NCI-H146 (cell line): Measurements from ENCODE around the gene ARID5A.
A peak's percentile ranks its signal among the peaks of the same experiment; 100 is the strongest.
"Not testable (repeated sequence)": the region's sequence is repeated elsewhere in the genome, so short reads cannot be mapped to it uniquely, and the experiment has no call there.

Experiments
- DNase-seq: peaks from one replicate; lab custom pipeline; 2025; lab: John Stamatoyannopoulos, UW

ARID5A gene, protein sequence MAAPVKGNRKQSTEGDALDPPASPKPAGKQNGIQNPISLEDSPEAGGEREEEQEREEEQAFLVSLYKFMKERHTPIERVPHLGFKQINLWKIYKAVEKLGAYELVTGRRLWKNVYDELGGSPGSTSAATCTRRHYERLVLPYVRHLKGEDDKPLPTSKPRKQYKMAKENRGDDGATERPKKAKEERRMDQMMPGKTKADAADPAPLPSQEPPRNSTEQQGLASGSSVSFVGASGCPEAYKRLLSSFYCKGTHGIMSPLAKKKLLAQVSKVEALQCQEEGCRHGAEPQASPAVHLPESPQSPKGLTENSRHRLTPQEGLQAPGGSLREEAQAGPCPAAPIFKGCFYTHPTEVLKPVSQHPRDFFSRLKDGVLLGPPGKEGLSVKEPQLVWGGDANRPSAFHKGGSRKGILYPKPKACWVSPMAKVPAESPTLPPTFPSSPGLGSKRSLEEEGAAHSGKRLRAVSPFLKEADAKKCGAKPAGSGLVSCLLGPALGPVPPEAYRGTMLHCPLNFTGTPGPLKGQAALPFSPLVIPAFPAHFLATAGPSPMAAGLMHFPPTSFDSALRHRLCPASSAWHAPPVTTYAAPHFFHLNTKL

DNA sequence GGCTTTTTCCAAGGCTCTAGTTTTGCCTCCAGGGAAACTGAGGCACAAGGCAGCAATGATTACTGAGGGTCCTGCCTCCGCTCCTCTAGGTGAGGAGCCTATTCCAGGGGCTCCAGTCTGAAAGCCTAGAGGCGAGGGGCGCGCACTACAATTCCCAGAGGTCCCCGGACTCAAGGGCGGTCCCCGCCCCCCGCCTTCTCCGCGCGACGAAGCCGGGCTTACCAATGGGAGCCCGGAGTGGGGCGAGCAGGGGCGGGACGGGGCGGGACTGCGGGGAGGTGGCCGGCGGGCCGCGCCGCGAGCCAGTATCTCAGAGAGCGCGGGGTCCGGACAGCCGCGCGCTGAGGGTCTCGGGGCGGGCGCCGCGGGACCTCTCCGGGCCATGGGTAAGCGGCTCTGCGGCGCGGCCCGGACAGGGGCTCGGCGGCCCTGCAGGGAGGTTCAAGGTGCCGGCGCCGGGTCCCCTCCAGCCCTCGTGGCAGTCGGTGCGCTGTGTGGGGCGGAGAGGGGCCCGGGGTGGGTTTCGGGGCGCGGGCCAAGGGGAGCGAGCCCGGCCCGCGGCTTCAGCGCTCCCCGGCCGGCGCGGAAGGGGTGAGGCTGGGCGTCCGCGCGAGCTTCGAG, at the start of gene ARID5A:
TSS of gene ARID5A (plus strand) at position 308 of the 621 bp plus-strand sequence. CDS start at position 383, 75 bp downstream.
- DNase-seq = peak; percentile 87

DNA sequence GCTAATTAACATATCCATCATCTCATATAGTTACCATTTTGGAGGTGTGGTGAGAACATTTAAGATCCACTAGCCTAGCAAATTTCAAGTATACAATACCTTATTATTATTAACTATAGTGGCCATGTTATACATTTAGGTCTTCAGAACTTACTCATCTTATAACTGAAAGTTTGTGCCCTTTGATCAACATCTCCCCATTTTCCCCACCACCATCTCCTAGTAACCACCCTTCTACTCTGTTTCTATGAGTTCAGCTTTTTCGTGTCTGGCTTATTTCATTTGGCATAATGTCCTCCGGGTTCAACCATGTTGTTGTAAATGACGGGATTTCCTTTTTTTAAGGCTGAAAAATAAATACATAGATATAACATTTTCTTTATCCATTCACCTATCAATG, 47.3 kb upstream of the ARID5A start:
- no peak for DNase-seq

DNA sequence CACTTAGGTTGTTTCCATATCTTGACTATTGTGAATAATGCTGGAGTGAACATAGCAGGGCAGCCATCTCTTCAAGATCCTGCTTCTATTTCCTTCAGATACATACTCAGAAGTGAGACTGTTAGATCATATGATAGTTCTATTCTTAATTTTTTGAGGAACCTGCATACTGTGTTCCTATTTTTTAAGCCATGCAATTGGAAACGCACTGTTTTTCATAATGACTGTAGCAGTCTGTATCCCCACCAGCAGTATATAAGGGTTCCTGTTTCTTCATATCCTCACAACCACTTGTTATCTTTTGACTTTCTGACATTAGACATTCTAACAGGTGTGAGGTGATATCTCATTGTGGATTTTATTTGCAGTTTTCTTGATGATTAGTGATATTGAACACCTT, 46.9 kb upstream of the ARID5A start:
- DNase-seq = no peak

DNA sequence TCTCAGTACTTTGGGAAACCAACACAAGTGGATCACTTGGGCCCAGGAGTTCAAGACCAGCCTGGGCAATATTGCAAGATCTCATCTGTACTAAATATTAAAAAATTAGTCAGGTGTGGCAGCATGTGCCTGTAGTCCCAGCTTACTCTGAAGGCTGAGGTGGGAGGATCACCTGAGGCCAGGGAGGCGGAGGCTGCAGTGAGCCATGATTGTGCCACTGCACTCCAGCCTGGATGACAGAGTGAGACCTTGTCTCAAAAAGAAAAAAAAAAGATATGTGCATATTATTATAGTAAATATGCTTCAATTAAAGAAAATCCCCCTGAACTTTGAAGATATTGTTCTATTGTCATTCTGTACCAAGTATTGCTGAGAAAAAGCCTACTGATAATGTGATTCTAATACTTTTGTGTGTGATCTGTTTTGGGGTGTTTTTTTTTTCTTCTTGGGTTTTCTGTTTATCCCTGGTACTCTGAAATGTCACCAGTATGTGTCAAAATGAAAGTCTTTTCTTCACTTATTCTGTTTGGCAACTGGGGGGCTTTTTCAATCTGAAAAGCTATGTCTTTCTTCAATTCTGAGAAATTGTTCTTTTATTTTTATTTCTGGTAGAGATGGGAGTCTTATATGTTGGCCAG, 44.6 kb upstream of the ARID5A start:
- DNase-seq = no peak

DNA sequence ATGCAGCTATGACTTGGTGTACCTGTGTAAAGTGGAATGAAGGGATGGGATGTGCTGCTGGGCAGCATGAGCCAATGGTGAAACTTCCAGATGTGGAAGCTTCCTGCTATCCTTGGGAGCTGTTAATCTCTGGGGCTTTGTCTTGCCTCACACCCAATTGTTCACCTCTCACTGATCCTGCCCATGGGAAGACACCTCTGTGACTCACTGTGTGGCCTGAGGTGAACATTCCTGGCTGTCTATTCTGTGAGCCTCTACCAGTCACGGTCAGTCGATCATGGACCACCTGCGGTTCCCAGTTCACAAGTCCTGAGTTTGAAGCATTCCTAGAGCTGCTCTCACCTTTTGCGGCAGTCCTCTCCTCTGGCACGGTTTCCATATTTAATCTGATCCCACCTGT, 43.5 kb upstream of the ARID5A start:
- DNase-seq = no peak

DNA sequence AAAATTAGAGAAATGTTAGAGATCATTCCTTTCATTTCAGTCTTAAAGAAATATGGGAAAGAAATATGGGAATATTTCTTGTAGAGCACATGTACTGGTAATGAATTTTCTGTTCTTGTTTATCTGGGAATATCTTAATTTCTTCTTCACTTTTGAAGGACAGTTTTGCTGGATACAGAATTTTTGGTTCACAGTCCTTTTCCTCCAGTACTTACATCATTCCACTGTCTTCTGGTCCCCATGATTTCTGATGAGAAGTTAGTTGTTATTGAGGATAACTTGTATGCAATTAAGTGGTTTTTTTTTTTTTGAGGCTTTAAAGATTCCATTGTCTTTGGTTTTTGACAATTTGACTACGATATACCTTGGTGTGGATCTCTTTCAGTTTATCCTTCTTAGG, 42.4 kb upstream of the ARID5A start:
- DNase-seq = no peak

DNA sequence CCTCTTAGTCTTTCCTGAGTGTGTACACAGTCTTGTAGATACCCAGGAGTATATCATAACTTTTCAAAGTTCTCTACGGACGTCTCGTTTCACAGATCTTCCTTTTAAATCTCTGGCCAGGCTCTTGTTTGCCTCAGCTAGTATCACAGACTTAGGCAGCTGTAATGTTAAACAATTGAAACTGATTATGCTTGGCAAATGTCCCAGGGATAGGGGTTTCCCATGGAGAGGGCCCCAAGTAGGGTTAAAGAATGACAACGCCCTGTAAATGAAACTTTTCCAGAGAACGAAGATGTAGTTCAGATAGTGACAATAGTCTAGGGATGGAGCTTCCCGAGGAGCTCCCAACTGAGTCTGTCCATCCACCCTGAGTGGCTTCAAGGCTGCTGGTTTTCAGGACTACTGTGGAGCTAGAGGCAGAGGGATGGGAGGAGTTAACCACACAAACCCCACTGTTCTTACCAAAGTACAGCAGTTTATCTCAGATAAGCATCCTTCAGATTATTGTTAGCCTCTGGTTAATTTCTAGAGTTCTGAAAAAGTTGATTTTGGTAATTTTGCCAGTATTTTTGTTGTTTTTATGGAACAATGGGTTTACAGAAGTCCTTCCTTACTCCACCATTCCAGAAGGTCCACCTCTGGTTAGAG, 40.4 kb upstream of the ARID5A start:
- DNase-seq = no peak

DNA sequence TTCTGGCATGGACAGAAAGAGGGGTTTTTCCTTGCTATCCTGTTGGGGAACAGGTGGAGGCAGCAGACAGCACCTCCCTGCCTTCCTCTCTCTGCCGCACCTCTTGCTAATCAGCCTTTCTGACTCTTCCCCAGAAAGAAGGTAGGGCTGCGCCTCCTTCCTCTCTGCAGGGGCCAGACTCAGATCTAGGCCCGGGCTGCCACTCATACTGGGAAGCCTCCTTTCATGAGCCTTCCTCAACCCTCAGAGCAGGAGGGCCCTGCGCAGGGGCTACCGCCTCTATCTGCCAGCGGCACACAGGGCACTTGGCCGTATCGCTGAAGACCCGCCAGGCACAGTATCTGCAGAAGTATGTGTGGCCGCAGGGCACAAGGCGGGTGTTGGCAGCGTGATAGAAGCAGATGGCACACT, 38.5 kb upstream of the ARID5A start:
- DNase-seq = no peak

DNA sequence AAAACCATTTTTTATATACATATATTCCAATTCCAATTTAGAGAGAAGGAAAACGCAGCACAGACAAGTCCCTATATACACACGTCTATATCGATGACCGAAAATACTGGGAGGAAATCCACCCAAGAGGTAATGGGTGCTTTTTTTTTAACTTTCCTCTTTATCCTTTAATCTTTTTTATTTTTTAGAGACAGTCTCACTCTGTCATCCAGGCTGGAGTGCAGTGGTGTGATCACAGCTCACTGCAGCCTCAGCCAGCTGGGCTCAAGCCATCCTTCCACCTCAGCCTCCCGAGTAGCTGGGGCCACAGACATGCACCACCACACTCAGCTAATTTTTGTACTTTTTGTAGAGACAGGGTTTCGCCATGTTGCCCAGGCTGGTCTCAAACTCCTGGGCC, 37.9 kb upstream of the ARID5A start:
- DNase-seq = not testable (repeated sequence)

DNA sequence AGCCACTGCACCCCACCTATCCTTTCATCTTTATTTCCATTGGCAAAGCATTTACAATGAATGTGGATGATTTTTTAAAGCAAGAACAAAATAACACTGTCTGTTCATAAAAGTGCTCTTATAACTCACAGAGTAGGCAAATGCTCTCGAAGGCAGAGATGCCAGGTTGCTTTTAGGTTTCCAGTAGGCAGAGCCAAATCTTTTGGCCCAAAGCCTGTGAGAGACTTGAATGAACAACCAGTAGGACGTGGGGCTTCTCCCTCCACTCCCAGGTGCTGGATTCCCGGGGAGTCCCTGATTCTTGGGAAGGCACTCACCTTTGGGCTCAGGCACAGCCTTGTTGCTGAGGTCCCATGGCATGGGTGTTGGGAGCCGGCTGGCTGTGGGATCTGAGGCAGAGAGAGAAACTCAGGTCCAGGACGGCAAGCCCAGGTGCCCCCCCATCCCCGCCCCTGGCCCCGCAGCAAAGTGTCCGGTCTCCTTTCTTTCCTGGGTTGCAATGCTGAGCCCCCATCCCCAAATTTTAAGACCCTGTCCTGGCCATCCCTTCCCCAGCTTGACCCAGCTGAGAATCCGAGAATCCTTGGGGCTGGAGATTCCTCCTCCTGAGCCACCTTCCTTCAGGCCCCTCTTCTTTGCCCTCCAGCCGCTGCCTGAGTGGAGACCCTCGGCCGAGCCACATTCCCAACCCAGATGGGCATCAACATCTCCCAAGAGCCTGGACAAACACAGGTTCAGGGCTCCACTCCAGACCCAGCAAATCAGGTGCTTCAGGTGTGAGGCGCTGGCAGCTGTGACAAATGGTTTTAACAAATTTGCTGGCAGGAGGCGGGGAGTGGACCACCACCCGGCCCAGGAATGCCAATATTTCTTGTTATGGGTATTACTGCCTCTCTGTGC, 37.2 kb upstream of the ARID5A start:
- DNase-seq = no peak

DNA sequence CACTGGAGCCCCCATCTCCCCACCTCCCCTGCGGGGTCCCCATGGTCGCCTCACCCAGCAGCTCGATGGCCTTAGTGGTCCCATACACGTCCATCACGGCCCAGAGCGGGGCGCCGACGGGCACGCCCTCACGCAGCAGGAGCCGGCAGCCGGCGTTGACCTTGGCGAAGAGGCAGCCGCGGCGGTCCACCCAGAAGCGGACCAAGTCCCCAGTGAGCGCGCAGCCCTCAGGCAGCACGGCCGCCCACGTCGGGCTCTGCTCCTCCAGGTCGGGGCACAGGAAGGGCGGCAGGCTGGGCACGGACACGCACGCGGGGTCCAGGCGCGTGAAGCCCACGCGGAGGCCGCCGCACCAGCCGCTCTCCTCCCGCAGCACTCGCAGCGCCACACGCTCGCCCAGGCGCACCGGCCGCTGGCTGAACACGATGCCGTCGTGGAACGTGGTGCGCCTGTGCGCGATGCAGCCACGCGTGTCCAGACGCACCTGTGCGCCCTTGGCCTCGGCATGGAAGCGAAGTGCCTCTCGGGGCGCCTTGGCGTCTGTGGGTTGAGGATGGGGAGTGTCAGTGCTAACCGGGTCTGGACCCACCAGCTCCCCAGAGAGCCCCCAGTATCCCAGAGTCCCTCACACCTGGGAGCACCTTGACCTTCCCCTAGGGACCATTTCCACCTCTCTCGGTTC, 36.0 kb upstream of the ARID5A start:
- no peak for DNase-seq

DNA sequence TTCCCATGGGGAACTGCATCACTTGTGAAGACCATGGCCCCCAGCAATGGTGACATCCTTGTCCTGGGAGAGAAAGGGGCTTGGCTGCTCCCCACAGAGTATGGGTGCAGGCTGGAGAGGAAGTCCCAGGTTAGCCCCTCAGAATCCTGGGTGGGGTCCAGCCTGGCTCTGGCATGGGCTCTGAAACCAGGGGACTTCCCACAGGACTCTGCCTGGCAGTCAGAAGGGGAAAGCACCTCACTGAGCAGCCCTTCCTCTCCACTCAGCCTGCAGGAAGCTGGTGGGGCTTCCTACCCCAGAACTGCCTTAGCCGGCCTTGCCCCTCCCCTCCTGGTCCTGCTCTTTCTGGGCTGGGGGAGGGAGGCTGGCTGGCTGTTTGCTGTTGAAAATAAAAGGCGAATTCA, 35.1 kb upstream of the ARID5A start:
- no peak for DNase-seq

DNA sequence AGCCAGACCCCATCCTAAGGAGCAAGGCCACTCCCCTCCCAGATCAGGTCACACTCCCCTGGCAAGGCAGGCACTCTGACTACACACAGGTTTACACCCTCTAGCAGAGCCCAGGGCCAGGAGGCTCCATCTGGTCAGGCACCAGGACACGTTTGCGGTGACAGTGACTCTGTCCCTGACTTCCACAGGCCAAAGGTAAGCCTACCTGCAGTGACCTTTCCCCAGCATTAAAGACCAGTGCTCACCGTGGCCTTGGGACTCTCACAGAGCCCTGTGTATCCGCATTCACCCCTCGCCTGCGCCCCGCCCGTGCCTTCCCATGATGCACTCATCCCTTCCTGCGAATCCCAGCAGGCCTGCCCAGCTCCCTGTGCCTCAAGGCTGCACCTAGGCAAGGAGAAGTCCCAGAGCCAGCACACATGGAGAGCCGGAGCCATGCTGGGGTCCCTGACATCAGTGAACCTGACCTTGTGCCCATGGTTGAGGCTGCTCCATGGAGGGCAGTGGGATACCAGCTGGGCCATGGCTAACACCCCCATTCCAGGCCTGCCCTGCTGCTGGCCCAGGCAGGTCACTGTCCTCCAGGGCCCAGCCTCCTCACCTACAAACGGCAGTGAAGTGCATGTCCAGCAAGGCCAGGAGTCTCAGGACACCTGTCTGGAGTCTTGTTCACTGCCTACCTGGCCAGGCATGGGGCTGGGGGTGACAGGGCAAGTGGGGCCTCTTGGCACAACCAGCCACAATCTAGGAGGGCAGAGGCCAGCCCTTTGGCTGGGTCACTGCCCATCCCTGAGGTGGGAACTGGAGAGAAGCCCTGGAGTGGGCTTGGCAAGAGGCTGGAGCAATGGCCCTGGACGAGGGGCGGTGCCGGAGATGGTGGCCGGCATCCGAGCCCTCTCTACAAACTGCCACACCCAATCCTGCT, 34.4 kb upstream of the ARID5A start:
- no peak for DNase-seq

DNA sequence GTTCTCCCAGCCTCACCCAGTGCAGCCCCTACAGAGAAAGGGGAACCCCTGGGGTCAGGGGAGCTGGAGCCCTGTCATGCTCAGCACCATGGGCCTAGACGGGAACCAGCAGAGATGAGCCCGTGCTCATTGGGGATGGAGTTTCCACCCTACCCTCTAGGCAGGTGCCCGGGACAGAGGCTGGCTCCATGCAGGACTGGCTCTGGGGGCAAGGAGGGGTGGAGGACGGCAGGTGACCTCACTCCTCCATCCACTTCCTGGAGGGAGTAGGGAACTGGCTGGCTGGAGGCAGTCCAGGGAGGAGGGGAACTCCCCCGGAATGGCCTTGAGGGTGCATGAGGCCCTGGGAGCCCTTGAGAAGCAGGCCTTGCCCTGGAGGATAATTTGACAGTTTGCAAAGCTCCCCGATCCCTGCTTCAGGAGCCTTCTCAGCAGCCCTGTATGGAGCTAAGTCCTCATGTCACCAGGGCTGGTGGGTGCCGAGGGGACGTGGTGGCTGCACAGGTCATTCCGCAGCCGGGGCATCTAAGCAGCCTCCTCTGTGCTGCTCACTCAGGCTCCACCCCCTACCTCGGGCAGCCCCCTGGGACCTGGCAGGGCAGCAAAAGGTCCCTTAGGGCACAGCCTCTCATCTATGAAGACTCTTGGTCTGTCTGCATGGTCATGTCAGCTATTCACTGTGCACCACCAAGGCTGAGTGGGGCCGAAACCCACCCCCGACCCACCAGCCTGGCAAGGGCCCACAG, 33.5 kb upstream of the ARID5A start:
- no peak for DNase-seq

DNA sequence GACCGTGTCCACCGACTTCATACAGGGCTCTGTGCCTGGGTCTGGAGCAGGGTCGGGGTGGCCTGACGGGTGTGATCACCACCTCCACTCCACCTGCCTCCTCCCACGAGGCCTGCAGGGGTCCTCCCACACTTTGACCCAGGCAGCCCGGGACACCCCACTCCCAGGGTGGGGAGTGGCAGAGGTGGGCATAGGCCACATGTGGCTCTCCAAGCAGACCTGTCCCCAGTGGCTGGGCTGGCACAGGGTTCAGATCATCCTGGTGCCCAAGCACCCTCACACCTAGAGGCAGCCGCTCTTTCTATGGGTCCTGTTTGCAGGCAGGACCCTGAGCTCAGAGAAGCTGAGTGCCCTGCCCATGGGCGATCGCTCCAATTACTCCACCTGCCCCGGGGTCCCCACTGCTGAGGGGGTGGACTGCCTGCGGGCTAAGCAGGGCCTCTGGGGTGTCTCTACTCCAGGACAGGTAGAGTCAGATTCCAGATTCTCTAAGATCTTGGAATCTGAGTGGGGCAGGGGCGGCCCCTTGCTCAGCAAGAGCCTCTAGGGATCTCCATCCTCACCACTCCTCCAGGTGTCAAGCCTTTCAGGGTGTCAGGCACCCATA, 32.8 kb upstream of the ARID5A start:
- DNase-seq = no peak

DNA sequence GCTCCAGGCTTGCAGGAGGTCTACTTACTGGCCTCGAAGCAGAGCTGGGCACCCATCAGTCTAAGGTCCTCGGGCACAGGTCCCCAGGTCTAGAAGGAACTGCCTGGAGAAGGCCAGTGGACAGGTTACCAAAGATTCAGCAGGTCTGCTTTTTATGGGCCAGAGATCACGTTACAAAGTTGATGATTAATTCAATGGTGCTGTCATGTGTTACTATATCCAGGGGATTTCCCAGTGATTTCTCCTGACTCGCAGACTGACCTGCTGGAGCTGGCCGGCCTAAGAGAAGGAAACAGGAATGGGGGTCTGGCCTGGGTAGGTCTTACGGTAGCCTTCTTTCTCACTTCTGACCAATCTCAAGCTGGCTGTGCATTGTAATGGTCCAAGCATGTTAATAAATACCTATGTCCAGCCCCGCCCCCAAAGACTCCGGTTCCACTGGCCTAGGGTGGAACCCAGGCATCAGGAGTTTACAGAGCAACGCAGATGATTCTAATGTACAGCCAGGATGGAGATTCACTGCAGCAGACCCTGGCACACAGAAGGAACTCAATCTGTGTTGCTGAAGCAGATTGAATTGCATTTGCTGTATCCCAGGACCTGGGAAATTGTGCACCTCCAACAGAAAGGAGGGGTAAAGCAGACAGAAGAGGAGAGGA, 31.2 kb upstream of the ARID5A start, which contains the start of gene NEURL3:
TSS of gene NEURL3 (minus strand) at position 127 of the 659 bp plus-strand sequence. CDS start at position 56, 71 bp downstream.
- peak; percentile 13 for DNase-seq

DNA sequence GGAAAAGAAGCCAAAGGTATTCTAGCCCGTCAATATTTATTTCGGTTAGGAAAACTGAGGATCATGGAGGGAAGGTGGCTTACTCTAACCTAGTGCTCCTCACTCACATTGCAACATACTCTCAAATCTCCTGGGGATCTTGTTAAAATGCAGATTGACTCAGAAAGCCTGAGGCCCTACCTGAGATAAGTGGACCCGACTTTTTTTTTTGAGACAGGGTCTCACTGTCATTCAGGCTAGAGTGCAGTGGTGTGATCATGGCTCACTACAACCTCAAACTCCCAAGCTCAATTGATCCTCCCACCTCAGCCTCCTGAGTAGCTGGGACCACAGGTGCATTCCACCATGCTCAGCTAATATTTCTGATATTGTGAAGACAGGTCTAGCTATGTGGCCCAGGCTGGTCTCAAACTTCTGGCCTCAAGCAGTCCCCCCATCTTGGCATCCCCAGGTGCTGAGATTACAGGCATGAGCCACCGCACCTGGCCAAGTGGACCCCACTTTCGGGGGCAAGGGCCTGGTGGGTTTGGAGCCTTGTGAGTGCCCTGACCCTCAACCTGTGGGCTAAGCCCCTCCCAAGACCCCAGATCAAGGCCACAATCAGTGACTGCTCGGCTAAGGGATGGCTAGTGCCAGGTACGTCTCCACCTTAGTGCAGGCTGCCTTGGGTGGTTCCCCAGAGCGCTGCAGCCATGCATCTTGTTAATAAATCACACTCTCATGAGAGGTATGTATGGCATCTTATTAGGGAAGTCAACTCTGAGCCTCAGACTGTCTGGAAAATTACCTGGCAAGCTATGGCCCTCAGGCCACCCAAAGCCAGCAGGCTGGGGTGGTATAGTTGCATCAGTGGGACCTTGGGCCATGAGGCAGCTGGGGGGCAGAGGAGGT, 30.3 kb upstream of the ARID5A start:
- DNase-seq = no peak
